Prostate gland (tissue), 2 donors: ENCODE results near the gene IL6.

Source experiments
- CTCF ChIP-seq, 4 experiments: fragments of 200-600 bp in 2 of 4; fragments of 450-650 bp in 2 of 4; sonication (generic) in 2 of 4; IDR thresholded peaks; 1 replicate in 3 of 4; 2 replicates in 1 of 4; pipeline ENCODE4 v1.5.1; 2016 to 2019; ENCODE audit warnings: antibody characterized with exemption in 4 of 4, mild to moderate bottlenecking in 2 of 4, moderate library complexity in 2 of 4
- POLR2AphosphoS5 ChIP-seq: sonication (generic); formaldehyde crosslinking; IDR thresholded peaks from one replicate; pipeline ENCODE4 v1.6.1; 2017; ENCODE audit warnings: antibody characterized with exemption

DNA sequence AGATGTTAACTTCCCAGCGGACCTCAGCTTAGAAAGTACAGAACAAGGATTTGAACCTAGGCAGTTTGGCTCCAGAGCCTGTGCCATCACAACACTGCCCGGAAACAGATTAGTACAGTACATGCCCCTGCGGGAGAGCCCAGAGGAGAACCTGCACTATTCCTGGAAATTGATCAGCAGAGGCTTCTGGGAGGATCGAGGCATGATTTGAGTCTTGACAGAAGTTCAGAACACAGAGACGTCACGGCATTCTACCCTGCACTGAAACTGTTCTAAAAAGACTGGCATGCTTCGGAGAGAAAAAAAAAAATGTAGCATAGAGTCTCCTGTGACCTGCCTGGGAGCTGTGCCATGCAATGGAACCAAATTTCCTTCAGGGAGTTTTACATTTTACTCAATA is 9.2 kb upstream of the IL6 start:
- TF ChIP-seq CTCF (IDR thresholded peaks at IDR 0.05) (no peak), POLR2AphosphoS5 (no peak)
